H9 (cell line): ENCODE data around the gene KRT86. TPM values are rescaled to one million over a fixed set of nuclear protein-coding genes. Genes with fewer than 3 reads are reported as not detected.
A peak's percentile ranks its signal among the peaks of the same experiment; 100 is the strongest.

Experiments
- DNase-seq: peaks from one replicate; pipeline ENCODE4 v3.0.0-alpha.2; 2017
- H2AFZ ChIP-seq: one replicate; pipeline ENCODE4 v1.6.1; 2013; ENCODE audit warnings: mild to moderate bottlenecking, low read length, control low read depth, moderate library complexity
- H2AK5ac ChIP-seq: 2 replicates; pipeline ENCODE4 v1.6.1; 2013; ENCODE audit warnings: low read length, control low read depth, mixed read lengths; ENCODE audit not compliant: insufficient read length
- H2BK120ac ChIP-seq: one replicate; pipeline ENCODE4 v1.6.1; 2013; ENCODE audit warnings: low read depth, mild to moderate bottlenecking, low read length, control low read depth, inconsistent platforms; ENCODE audit not compliant: poor library complexity, severe bottlenecking
- H2BK12ac ChIP-seq: 2 replicates; pipeline ENCODE4 v1.6.1; 2013; ENCODE audit warnings: low read length, control low read depth, mixed read lengths, low read depth; ENCODE audit not compliant: insufficient read length
- H2BK15ac ChIP-seq: 2 replicates; pipeline ENCODE4 v1.6.1; 2013; ENCODE audit warnings: low read depth, low read length, control low read depth
- H2BK20ac ChIP-seq: one replicate; pipeline ENCODE4 v1.6.1; 2013; ENCODE audit warnings: low read depth, mild to moderate bottlenecking, low read length, control low read depth, inconsistent platforms; ENCODE audit not compliant: poor library complexity, severe bottlenecking
- H2BK5ac ChIP-seq: 2 replicates; pipeline ENCODE4 v1.6.1; 2013; ENCODE audit warnings: low read length, control low read depth, mixed read lengths; ENCODE audit not compliant: insufficient read length
- H3K14ac ChIP-seq: 2 replicates; pipeline ENCODE4 v1.6.1; 2013; ENCODE audit warnings: low read length, control low read depth; ENCODE audit not compliant: insufficient read depth
- H3K18ac ChIP-seq: 2 replicates; pipeline ENCODE4 v1.6.1; 2013; ENCODE audit warnings: low read depth, mild to moderate bottlenecking, mixed read lengths, low read length, control low read depth; ENCODE audit not compliant: insufficient read length
- H3K23ac ChIP-seq: 2 replicates; pipeline ENCODE4 v1.6.1; 2013; ENCODE audit warnings: low read length, control low read depth, mixed read lengths, low read depth; ENCODE audit not compliant: insufficient read length
- H3K23me2 ChIP-seq: 2 replicates; pipeline ENCODE4 v1.6.1; 2013; ENCODE audit warnings: low read depth, mild to moderate bottlenecking, mixed read lengths, low read length, control low read depth; ENCODE audit not compliant: insufficient read length, poor library complexity, severe bottlenecking
- H3K27ac ChIP-seq: 2 replicates; pipeline ENCODE4 v1.5.1; 2013; ENCODE audit warnings: low read length, control low read depth, mixed read lengths, low read depth; ENCODE audit not compliant: insufficient read length
- H3K27me3 ChIP-seq: 2 replicates; pipeline ENCODE4 v1.6.1; 2013; ENCODE audit warnings: low read length, control low read depth, inconsistent platforms; ENCODE audit not compliant: insufficient read depth
- H3K4ac ChIP-seq: 2 replicates; pipeline ENCODE4 v1.6.1; 2013; ENCODE audit warnings: low read depth, mild to moderate bottlenecking, control low read depth, inconsistent platforms, low read length, moderate library complexity
- H3K4me1 ChIP-seq: 2 replicates; pipeline ENCODE4 v1.6.1; 2013; ENCODE audit warnings: low read length, control low read depth, inconsistent platforms; ENCODE audit not compliant: insufficient read depth
- H3K4me2 ChIP-seq: 2 replicates; pipeline ENCODE4 v1.6.1; 2013; ENCODE audit warnings: low read length, control low read depth, mixed read lengths; ENCODE audit not compliant: insufficient read length, insufficient read depth
- H3K56ac ChIP-seq: 2 replicates; pipeline ENCODE4 v1.6.1; 2013; ENCODE audit warnings: low read depth, mild to moderate bottlenecking, mixed read lengths, low read length, control low read depth; ENCODE audit not compliant: insufficient read length
- H3K79me1 ChIP-seq: 2 replicates; pipeline ENCODE4 v1.6.1; 2013; ENCODE audit warnings: low read depth, mild to moderate bottlenecking, moderate library complexity, low read length, control low read depth, inconsistent platforms; ENCODE audit not compliant: insufficient read depth, poor library complexity, severe bottlenecking
- H3K79me2 ChIP-seq: 2 replicates; pipeline ENCODE4 v1.6.1; 2013; ENCODE audit warnings: low read length, control low read depth, inconsistent platforms; ENCODE audit not compliant: insufficient read depth
- H3K9ac ChIP-seq: 2 replicates; pipeline ENCODE4 v1.6.1; 2013; ENCODE audit warnings: low read length, control low read depth, mixed read lengths; ENCODE audit not compliant: insufficient read length; ENCODE audit errors: extremely low read depth
- H3K9me3 ChIP-seq: one replicate; pipeline ENCODE4 v1.6.1; 2013; ENCODE audit warnings: low read depth, low read length, inconsistent platforms; ENCODE audit not compliant: control insufficient read depth
- H3T11ph ChIP-seq: one replicate; pipeline ENCODE4 v1.6.1; 2013; ENCODE audit warnings: mild to moderate bottlenecking, low read length, control low read depth, inconsistent platforms
- H4K20me1 ChIP-seq: one replicate; pipeline ENCODE4 v1.6.1; 2013; ENCODE audit not compliant: control insufficient read depth, insufficient read length, insufficient read depth
- H4K5ac ChIP-seq: 2 replicates; pipeline ENCODE4 v1.6.1; 2013; ENCODE audit warnings: low read depth, mild to moderate bottlenecking, mixed read lengths, low read length, control low read depth; ENCODE audit not compliant: insufficient read length
- H4K8ac ChIP-seq: replicated peaks from 2 replicates; pipeline ENCODE4 v1.6.1; 2013; ENCODE audit warnings: low read length, control low read depth, mixed read lengths, low read depth; ENCODE audit not compliant: insufficient read length
- H4K91ac ChIP-seq: 2 replicates; pipeline ENCODE4 v1.6.1; 2013; ENCODE audit warnings: low read depth, mild to moderate bottlenecking, moderate library complexity, mixed read lengths, low read length, control low read depth; ENCODE audit not compliant: insufficient read length
- H3K27ac Mint-ChIP-seq, 3 experiments: 2 replicates in 2 of 3; 3 replicates in 1 of 3; pipeline ENCODE4 v1.8.0; 2020 to 2021; ENCODE audit warnings: mixed read lengths in 3 of 3, mild to moderate bottlenecking in 1 of 3, moderate library complexity in 1 of 3
- H3K27me3 Mint-ChIP-seq: 2 replicates; pipeline ENCODE4 v1.8.0; 2021; ENCODE audit warnings: low read depth, mild to moderate bottlenecking, moderate library complexity, mixed read lengths
- H3K36me3 Mint-ChIP-seq, 3 experiments: 2 replicates in 2 of 3; 3 replicates in 1 of 3; pipeline ENCODE4 v1.8.0; 2020 to 2021; ENCODE audit warnings: low read depth in 3 of 3, mixed read lengths in 3 of 3; ENCODE audit not compliant: insufficient read depth in 1 of 3
- H3K4me1 Mint-ChIP-seq, 2 experiments: 2 replicates each; pipeline ENCODE4 v1.8.0; 2020; ENCODE audit warnings: mixed read lengths in 2 of 2
- H3K4me3 Mint-ChIP-seq, 2 experiments: 2 replicates in 1 of 2; 3 replicates in 1 of 2; pipeline ENCODE4 v1.8.0; 2020 to 2021; ENCODE audit warnings: mild to moderate bottlenecking in 2 of 2, mixed read lengths in 2 of 2, moderate library complexity in 1 of 2
- H3K9me3 Mint-ChIP-seq, 2 experiments: 2 replicates in 1 of 2; 3 replicates in 1 of 2; pipeline ENCODE4 v1.8.0; 2020; ENCODE audit warnings: mild to moderate bottlenecking in 2 of 2, mixed read lengths in 2 of 2, moderate library complexity in 1 of 2
- CTCF ChIP-seq: fragments of 200-600 bp; sonication (generic); conservative IDR thresholded peaks from 3 replicates; pipeline ENCODE4 v1.8.0; 2021; ENCODE audit warnings: antibody characterized with exemption, mild to moderate bottlenecking
- WGBS: extraction: QIAGEN DNeasy Blood & Tissue Kit; methylation state at CpG from one replicate; pipeline ENCODE4 v1.1.7; 2013; ENCODE audit warnings: missing lambda C conversion rate, low lambda C conversion rate, mixed read lengths; ENCODE audit not compliant: insufficient read length; ENCODE audit errors: extremely low coverage; 5-methylcytosine and 5-hydroxymethylcytosine counted together
- total RNA-seq: library from RNA; stranded (reverse); gene quantifications from 2 replicates; pipeline ENCODE4 v1.2.1, GENCODE V29; 2021

KRT86 gene
- total RNA-seq, 1 experiment from 2014 or later: not detected

GRCh38 chr12:52308806-52309425 lies 34.5 kb downstream of the KRT86 start:
- H3K79me2 ChIP-seq: no peaks in the 10 kb centered on the region
- whole genome bisulfite sequencing: no CpG with 5 or more reads among the region's 15 CpGs
- H4K20me1 ChIP-seq: no peaks in the 10 kb centered on the region
- no peak for TF ChIP-seq CTCF
- H3K14ac ChIP-seq: no peak overlapping the region
- H3K27ac ChIP-seq: no peak overlapping the region
- no peak overlapping the region for H3K9ac ChIP-seq
- Mint-ChIP-seq H3K27ac (no peak overlapping the region; a peak in 1 of 7 replicates), H3K9me3 (no peaks in the 10 kb centered on the region), H3K4me3 (peak overlapping the region; percentile 63 to 73), H3K4me1 (peaks cover 11 to 14% of the 10 kb centered on the region in 2 experiments), H3K27me3 (peaks cover 82% of the 10 kb centered on the region), H3K36me3 (no peaks in the 10 kb centered on the region)
- H3K9me3 ChIP-seq: no peaks in the 10 kb centered on the region
- H2AK5ac ChIP-seq: no peak overlapping the region
- peak overlapping the region; percentile 63 for H3K4me2 ChIP-seq
- H3K79me1 ChIP-seq: no peaks in the 10 kb centered on the region
- DNase-seq: no peak
- no peak overlapping the region for H2AFZ ChIP-seq
- H2BK12ac ChIP-seq: no peak overlapping the region
- no peak overlapping the region for H4K8ac ChIP-seq
- peaks cover 13% of the 10 kb centered on the region; the same call in 1 of the 2 replicates for H3K27me3 ChIP-seq
- H3K18ac ChIP-seq: no peak overlapping the region
- H4K5ac ChIP-seq: no peak overlapping the region
- no peak overlapping the region for H3K23ac ChIP-seq
- H4K91ac ChIP-seq: no peak overlapping the region
- H3K4me1 ChIP-seq: no peaks in the 10 kb centered on the region; the same call in 1 of the 2 replicates
- H3K23me2 ChIP-seq: peaks cover 9% of the 10 kb centered on the region
- no peak overlapping the region for H2BK15ac ChIP-seq
- no peak overlapping the region for H3T11ph ChIP-seq
- no peak overlapping the region for H3K4ac ChIP-seq
- H2BK120ac ChIP-seq: no peak overlapping the region
- no peak overlapping the region for H3K56ac ChIP-seq
- H2BK20ac ChIP-seq: no peak overlapping the region
- H2BK5ac ChIP-seq: no peak overlapping the region
